Breast epithelium (tissue), 3 donors: ENCODE measurements around the gene BRCA2.

Experiments
- POLR2A ChIP-seq: fragments of 450-650 bp; IDR thresholded peaks from one replicate; pipeline ENCODE4 v1.6.1; 2016; ENCODE audit warnings: antibody characterized with exemption, mild to moderate bottlenecking, moderate library complexity
- POLR2AphosphoS5 ChIP-seq, 3 donors: sonication (generic); formaldehyde crosslinking; IDR thresholded peaks; one replicate each; pipeline ENCODE4 v1.6.1; 2017; ENCODE audit warnings: antibody characterized with exemption in 3 of 3

GRCh38 chr13:32415019-32415418 is 99.7 kb downstream of the BRCA2 start:
- no peak for TF ChIP-seq POLR2AphosphoS5 (IDR thresholded peaks at IDR 0.05)
- no peak for TF ChIP-seq POLR2A
